IMR-90 (cell line): ENCODE results near the gene FCRL5. TPM values are rescaled to one million over a fixed set of nuclear protein-coding genes. Genes with fewer than 3 reads are reported as not detected.

Experiments used
- ATAC-seq: fragments of 200-7000 bp; cut with Tn5 transposase; 2 replicates; pipeline ENCODE4 v1.9.1; 2020; ENCODE audit warnings: low read depth, mild to moderate bottlenecking, moderate library complexity
- BruUV-seq: library from RNA; stranded (reverse); fragments of 400-500 nt; replicated peaks from 2 replicates; lab custom pipeline; 2021; lab: Mats Ljungman, UMichigan
- CTCF ChIA-PET: fragments of 300-600 bp; formaldehyde crosslinking; extraction: SDS; loops from one replicate; lab custom pipeline; 2021; ENCODE audit warnings: antibody characterized with exemption; lab: Yijun Ruan, JAX
- POLR2A ChIA-PET: fragments of 300-600 bp; sonication (Branson Sonifier 250); formaldehyde crosslinking; loops from one replicate; lab custom pipeline; 2022; ENCODE audit warnings: antibody characterized with exemption; ENCODE audit not compliant: unreplicated experiment; lab: Charles Lee
- DNase-seq: peaks from one replicate; pipeline ENCODE4 v3.0.0; 2013
- H2AFZ ChIP-seq: replicated peaks from 2 replicates; pipeline ENCODE3; 2013; ENCODE audit warnings: low read length, mild to moderate bottlenecking; ENCODE audit not compliant: poor library complexity
- H2AK5ac ChIP-seq: 2 replicates; pipeline ENCODE4 v1.6.1; 2013; ENCODE audit warnings: low read depth, low read length, inconsistent platforms
- H2AK9ac ChIP-seq: replicated peaks from 2 replicates; pipeline ENCODE3; 2013; ENCODE audit warnings: mild to moderate bottlenecking, low read depth, low read length, moderate library complexity; ENCODE audit not compliant: poor library complexity
- H2BK120ac ChIP-seq: 2 replicates; pipeline ENCODE4 v1.6.1; 2013; ENCODE audit warnings: low read depth, low read length, inconsistent platforms
- H2BK15ac ChIP-seq: 3 replicates; pipeline ENCODE4 v1.6.1; 2013; ENCODE audit warnings: low read depth, low read length, inconsistent platforms
- H2BK20ac ChIP-seq: 2 replicates; pipeline ENCODE4 v1.6.1; 2013; ENCODE audit warnings: low read depth, mild to moderate bottlenecking, inconsistent platforms, low read length, moderate library complexity
- H2BK5ac ChIP-seq: 2 replicates; pipeline ENCODE4 v1.6.1; 2013; ENCODE audit warnings: mild to moderate bottlenecking, low read depth, low read length, inconsistent platforms; ENCODE audit not compliant: poor library complexity, severe bottlenecking
- H3K14ac ChIP-seq: replicated peaks from 2 replicates; pipeline ENCODE4 v1.6.1; 2013; ENCODE audit warnings: low read depth, low read length, inconsistent platforms
- H3K18ac ChIP-seq: 2 replicates; pipeline ENCODE4 v1.6.1; 2013; ENCODE audit warnings: low read depth, low read length, control low read depth
- H3K23ac ChIP-seq: 2 replicates; pipeline ENCODE4 v1.6.1; 2013; ENCODE audit warnings: low read depth, low read length, inconsistent platforms
- H3K27ac ChIP-seq: 2 replicates; pipeline ENCODE4 v1.5.1; 2013; ENCODE audit warnings: mild to moderate bottlenecking, control low read depth, low read length; ENCODE audit not compliant: insufficient read depth
- H3K27me3 ChIP-seq: 2 replicates; pipeline ENCODE4 v1.6.1; 2013; ENCODE audit warnings: low read length; ENCODE audit not compliant: control insufficient read depth, insufficient read depth
- H3K36me3 ChIP-seq: 2 replicates; pipeline ENCODE4 v1.6.1; 2013; ENCODE audit warnings: low read length, mixed read lengths; ENCODE audit not compliant: control insufficient read depth, insufficient read depth
- H3K4ac ChIP-seq: 2 replicates; pipeline ENCODE4 v1.6.1; 2013; ENCODE audit warnings: low read depth, low read length, inconsistent platforms
- H3K4me1 ChIP-seq: 2 replicates; pipeline ENCODE4 v1.6.1; 2013; ENCODE audit warnings: low read length, mixed read lengths; ENCODE audit not compliant: control insufficient read depth, insufficient read depth
- H3K4me2 ChIP-seq: 2 replicates; pipeline ENCODE4 v1.6.1; 2013; ENCODE audit warnings: low read depth, mild to moderate bottlenecking, control low read depth, low read length, moderate library complexity
- H3K4me3 ChIP-seq: 2 replicates; pipeline ENCODE4 v1.5.1; 2013; ENCODE audit warnings: low read depth, mild to moderate bottlenecking, control low read depth, low read length, moderate library complexity; ENCODE audit not compliant: insufficient read depth
- H3K56ac ChIP-seq: 2 replicates; pipeline ENCODE4 v1.6.1; 2013; ENCODE audit warnings: low read length, inconsistent platforms; ENCODE audit not compliant: insufficient read depth; ENCODE audit errors: extremely low read depth
- H3K79me1 ChIP-seq, 2 experiments: 2 replicates each; pipeline ENCODE4 v1.6.1; 2013; ENCODE audit warnings: low read length in 2 of 2, inconsistent platforms in 1 of 2, low read depth in 1 of 2
- H3K9ac ChIP-seq: 2 replicates; pipeline ENCODE4 v1.6.1; 2013; ENCODE audit warnings: low read depth, low read length, control low read depth
- H3K9me1 ChIP-seq: 2 replicates; pipeline ENCODE4 v1.6.1; 2013; ENCODE audit warnings: low read length, inconsistent platforms; ENCODE audit not compliant: insufficient read depth
- H3K9me3 ChIP-seq: 2 replicates; pipeline ENCODE4 v1.6.1; 2013; ENCODE audit warnings: low read length; ENCODE audit not compliant: control insufficient read depth, insufficient read depth
- H4K20me1 ChIP-seq: 2 replicates; pipeline ENCODE4 v1.6.1; 2013; ENCODE audit warnings: low read length, inconsistent platforms; ENCODE audit not compliant: insufficient read depth
- H4K5ac ChIP-seq: 2 replicates; pipeline ENCODE4 v1.6.1; 2013; ENCODE audit warnings: mild to moderate bottlenecking, low read depth, low read length, control low read depth
- H4K8ac ChIP-seq, 2 experiments: 2 replicates each; pipeline ENCODE4 v1.6.1; 2013; ENCODE audit warnings: low read depth in 2 of 2, low read length in 2 of 2, control low read depth in 1 of 2, inconsistent platforms in 1 of 2
- H4K91ac ChIP-seq: 2 replicates; pipeline ENCODE4 v1.6.1; 2013; ENCODE audit warnings: low read depth, low read length, inconsistent platforms; ENCODE audit not compliant: insufficient read depth
- BHLHE40 ChIP-seq: fragments of 150-350 bp; IDR thresholded peaks from 2 replicates; pipeline ENCODE4 v1.6.1; 2016; ENCODE audit warnings: mild to moderate bottlenecking, low read depth, low read length
- CEBPB ChIP-seq: IDR thresholded peaks from 2 replicates; pipeline ENCODE4 v1.6.1; 2012; ENCODE audit warnings: low read depth, low read length, improper control_type of control experiment
- CHD1 ChIP-seq: IDR thresholded peaks from 2 replicates; pipeline ENCODE4 v1.6.1; 2012; ENCODE audit warnings: low read depth, low read length, improper control_type of control experiment
- FOS ChIP-seq: fragments of 150-350 bp; IDR thresholded peaks from 2 replicates; pipeline ENCODE4 v1.6.1; 2016; ENCODE audit warnings: low read depth, low read length
- MAFK ChIP-seq: IDR thresholded peaks from 2 replicates; pipeline ENCODE4 v1.6.1; 2012; ENCODE audit warnings: low read depth, low read length, improper control_type of control experiment
- MXI1 ChIP-seq: IDR thresholded peaks from 2 replicates; pipeline ENCODE4 v1.6.1; 2012; ENCODE audit warnings: low read depth, mild to moderate bottlenecking, low read length, moderate library complexity, borderline replicate concordance
- NFE2L2 ChIP-seq: fragments of 150-350 bp; IDR thresholded peaks from 2 replicates; pipeline ENCODE4 v1.6.1; 2016; ENCODE audit warnings: low read depth, mild to moderate bottlenecking, low read length
- RCOR1 ChIP-seq: IDR thresholded peaks from 2 replicates; pipeline ENCODE4 v1.6.1; 2012; ENCODE audit warnings: mild to moderate bottlenecking, low read length, improper control_type of control experiment; ENCODE audit not compliant: insufficient replicate concordance
- RFX5 ChIP-seq: IDR thresholded peaks from 2 replicates; pipeline ENCODE4 v1.8.0; 2012; ENCODE audit warnings: low read depth, mild to moderate bottlenecking, low read length, moderate library complexity
- SMC3 ChIP-seq: fragments of 150-350 bp; IDR thresholded peaks from 2 replicates; pipeline ENCODE4 v1.6.1; 2016; ENCODE audit warnings: low read depth, mild to moderate bottlenecking, antibody characterized with exemption, low read length, moderate library complexity
- dilution Hi-C: fragments of 300-500 bp; cut with HindIII; formaldehyde crosslinking; loops from one replicate; pipeline ENCODE4 v1.14.3; 2018; ENCODE audit warnings: low sequenced_read_pairs; ENCODE audit not compliant: unreplicated experiment
- in situ Hi-C: fragments of 300-500 bp; cut with MboI; formaldehyde crosslinking; loops from 3 replicates; pipeline ENCODE4 v1.14.3; 2019; ENCODE audit warnings: low sequenced_read_pairs, inconsistent platforms, mixed read lengths
- intact Hi-C: fragments of 100-400 bp; cut with micrococcal nuclease; formaldehyde crosslinking; loops from 2 replicates; pipeline ENCODE4 v1.10.0; 2022
- polyA plus RNA-seq, 3 experiments: library from polyadenylated mRNA; depleted of rRNA; stranded (reverse); fragments of >200 nt; gene quantifications; 2 replicates each; pipeline ENCODE4 v1.2.3, GENCODE V29; 2012; ENCODE audit warnings: low replicate concordance in 1 of 3
- total RNA-seq: library from RNA; depleted of rRNA; stranded (reverse); fragments of >200 nt; gene quantifications from 2 replicates; pipeline ENCODE4 v1.2.3, GENCODE V29; 2012
- TF ChIP-seq, protein P1 (sequence below): fragments of 150-350 bp; IDR thresholded peaks from 2 replicates; pipeline ENCODE4 v1.6.1; 2016; ENCODE audit warnings: low read depth, mild to moderate bottlenecking, low read length, moderate library complexity, borderline replicate concordance

The FCRL5 gene
- total and polyA plus RNA-seq, 2 of the 4 experiments (the other 2 are of a cell fraction), result not detected

DNA sequence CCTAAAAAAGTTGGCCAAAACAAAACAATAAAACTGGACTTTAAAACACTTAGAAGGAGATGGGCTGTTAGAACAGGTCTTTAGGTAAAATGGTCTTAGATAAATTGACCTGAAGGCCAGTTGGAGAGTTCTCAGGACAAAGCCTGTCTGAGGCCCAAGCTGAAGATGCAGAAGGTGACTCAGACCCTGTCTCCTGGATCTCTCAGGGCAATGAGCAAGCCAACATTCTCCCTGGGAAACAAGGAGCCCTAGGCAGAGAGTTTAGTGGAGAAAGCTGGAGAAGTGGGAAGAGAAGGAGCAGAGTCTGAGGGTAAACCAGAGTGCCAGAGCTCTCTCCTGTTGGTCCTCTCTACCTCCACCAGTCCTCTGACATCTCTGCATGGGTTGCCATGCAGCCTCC, 70.1 kb downstream of the FCRL5 start:
- no peaks in the 10 kb centered on the region for H3K9me1 ChIP-seq
- intact Hi-C loops, result no loop called here
- no peak overlapping the region for H4K5ac ChIP-seq
- H3K4me2 ChIP-seq, result no peak overlapping the region
- no peak overlapping the region for H3K56ac ChIP-seq
- no peak overlapping the region for H2AK5ac ChIP-seq
- no peaks in the 10 kb centered on the region for H3K27me3 ChIP-seq
- H3K79me1 ChIP-seq, result no peaks in the 10 kb centered on the region
- no peak for DNase-seq
- H3K4me3 ChIP-seq, result no peak overlapping the region
- H2AFZ ChIP-seq, result no peak overlapping the region
- TF ChIP-seq RCOR1 (no peak), CHD1 (no peak), SMC3 (no peak), RFX5 (no peak), FOS (no peak), MAFK (no peak), BHLHE40 (no peak), MXI1 (no peak), NFE2L2 (no peak), CEBPB (no peak)
- TF ChIP-seq, protein P1, sequence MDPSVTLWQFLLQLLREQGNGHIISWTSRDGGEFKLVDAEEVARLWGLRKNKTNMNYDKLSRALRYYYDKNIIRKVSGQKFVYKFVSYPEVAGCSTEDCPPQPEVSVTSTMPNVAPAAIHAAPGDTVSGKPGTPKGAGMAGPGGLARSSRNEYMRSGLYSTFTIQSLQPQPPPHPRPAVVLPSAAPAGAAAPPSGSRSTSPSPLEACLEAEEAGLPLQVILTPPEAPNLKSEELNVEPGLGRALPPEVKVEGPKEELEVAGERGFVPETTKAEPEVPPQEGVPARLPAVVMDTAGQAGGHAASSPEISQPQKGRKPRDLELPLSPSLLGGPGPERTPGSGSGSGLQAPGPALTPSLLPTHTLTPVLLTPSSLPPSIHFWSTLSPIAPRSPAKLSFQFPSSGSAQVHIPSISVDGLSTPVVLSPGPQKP, result no peak
- H4K8ac ChIP-seq, result no peak overlapping the region
- H2BK5ac ChIP-seq, result no peak overlapping the region
- H3K27ac ChIP-seq, result no peak overlapping the region
- no peak overlapping the region for H3K18ac ChIP-seq
- H2BK15ac ChIP-seq, result no peak overlapping the region
- no peak overlapping the region for H2BK120ac ChIP-seq
- H3K14ac ChIP-seq, result no peak overlapping the region
- dilution Hi-C loops, result no loop called here
- no peak overlapping the region for H2BK20ac ChIP-seq
- no peaks in the 10 kb centered on the region for H4K20me1 ChIP-seq
- ChIA-PET POLR2A (no interaction called here), CTCF (no interaction called here)
- H2AK9ac ChIP-seq, result no peak overlapping the region
- no peaks in the 10 kb centered on the region for H3K36me3 ChIP-seq
- H4K91ac ChIP-seq, result no peak overlapping the region
- no peak overlapping the region for H3K23ac ChIP-seq
- H3K9ac ChIP-seq, result no peak overlapping the region
- no peak for ATAC-seq
- no peak overlapping the region for H3K4ac ChIP-seq
- no peaks in the 10 kb centered on the region for H3K4me1 ChIP-seq
- H3K9me3 ChIP-seq, result no peaks in the 10 kb centered on the region
- no TSS peak for BruUV-seq
- in situ Hi-C loops, result no loop called here
